ENCODE results near the gene CCDC88B.

DNA sequence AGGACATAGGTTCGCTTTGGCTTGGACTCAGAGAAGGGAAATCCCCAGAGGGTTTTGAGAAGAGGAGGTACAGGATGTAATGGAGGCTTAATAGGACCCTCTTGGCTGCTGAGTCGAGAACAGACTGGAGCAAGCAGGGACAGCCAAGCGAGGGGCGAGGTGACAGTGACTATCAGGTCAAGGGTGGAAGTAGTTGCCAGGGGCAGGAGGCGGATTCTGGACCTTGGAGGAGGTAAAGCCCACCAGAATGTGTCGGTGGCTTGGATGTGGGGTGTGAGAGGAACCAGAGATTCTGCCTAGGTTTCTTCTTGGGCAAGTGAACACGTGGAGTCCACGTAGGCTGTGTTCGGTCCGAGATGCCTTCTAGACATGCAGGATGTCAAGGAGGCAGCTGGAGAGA lies 27.1 kb upstream of the CCDC88B start:
- TF ChIP-seq, protein P1, sequence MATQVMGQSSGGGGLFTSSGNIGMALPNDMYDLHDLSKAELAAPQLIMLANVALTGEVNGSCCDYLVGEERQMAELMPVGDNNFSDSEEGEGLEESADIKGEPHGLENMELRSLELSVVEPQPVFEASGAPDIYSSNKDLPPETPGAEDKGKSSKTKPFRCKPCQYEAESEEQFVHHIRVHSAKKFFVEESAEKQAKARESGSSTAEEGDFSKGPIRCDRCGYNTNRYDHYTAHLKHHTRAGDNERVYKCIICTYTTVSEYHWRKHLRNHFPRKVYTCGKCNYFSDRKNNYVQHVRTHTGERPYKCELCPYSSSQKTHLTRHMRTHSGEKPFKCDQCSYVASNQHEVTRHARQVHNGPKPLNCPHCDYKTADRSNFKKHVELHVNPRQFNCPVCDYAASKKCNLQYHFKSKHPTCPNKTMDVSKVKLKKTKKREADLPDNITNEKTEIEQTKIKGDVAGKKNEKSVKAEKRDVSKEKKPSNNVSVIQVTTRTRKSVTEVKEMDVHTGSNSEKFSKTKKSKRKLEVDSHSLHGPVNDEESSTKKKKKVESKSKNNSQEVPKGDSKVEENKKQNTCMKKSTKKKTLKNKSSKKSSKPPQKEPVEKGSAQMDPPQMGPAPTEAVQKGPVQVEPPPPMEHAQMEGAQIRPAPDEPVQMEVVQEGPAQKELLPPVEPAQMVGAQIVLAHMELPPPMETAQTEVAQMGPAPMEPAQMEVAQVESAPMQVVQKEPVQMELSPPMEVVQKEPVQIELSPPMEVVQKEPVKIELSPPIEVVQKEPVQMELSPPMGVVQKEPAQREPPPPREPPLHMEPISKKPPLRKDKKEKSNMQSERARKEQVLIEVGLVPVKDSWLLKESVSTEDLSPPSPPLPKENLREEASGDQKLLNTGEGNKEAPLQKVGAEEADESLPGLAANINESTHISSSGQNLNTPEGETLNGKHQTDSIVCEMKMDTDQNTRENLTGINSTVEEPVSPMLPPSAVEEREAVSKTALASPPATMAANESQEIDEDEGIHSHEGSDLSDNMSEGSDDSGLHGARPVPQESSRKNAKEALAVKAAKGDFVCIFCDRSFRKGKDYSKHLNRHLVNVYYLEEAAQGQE (IDR thresholded peaks at IDR 0.05; ENCODE audit: low read depth), result no peak
- TF ChIP-seq EP300 (IDR thresholded peaks at IDR 0.05; ENCODE audit: borderline replicate concordance) (no peak), TCF12 (IDR thresholded peaks at IDR 0.05; ENCODE audit: low read depth) (no peak), RAD21 (IDR thresholded peaks at IDR 0.05; ENCODE audit: low read depth) (no peak), CEBPB (IDR thresholded peaks at IDR 0.05) (no peak), NFIC (IDR thresholded peaks at IDR 0.05) (no peak), ZBTB7A (IDR thresholded peaks at IDR 0.05; ENCODE audit: low read depth) (no peak), TAF1 (IDR thresholded peaks at IDR 0.05; ENCODE audit: low read depth) (no peak), CREB1 (IDR thresholded peaks at IDR 0.05; ENCODE audit: low read depth) (no peak), EGR1 (IDR thresholded peaks at IDR 0.05) (no peak), TEAD4 (IDR thresholded peaks at IDR 0.05) (no peak), YY1 (IDR thresholded peaks at IDR 0.05; ENCODE audit: low read depth) (no peak)
- TF ChIP-seq, protein P2, sequence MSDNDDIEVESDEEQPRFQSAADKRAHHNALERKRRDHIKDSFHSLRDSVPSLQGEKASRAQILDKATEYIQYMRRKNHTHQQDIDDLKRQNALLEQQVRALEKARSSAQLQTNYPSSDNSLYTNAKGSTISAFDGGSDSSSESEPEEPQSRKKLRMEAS (IDR thresholded peaks at IDR 0.05), result no peak

All from Ishikawa (cell line).